Measurements from ENCODE around the gene U2AF1L4.
A peak's percentile ranks its signal among the peaks of the same experiment; 100 is the strongest.

The U2AF1L4 gene

DNA sequence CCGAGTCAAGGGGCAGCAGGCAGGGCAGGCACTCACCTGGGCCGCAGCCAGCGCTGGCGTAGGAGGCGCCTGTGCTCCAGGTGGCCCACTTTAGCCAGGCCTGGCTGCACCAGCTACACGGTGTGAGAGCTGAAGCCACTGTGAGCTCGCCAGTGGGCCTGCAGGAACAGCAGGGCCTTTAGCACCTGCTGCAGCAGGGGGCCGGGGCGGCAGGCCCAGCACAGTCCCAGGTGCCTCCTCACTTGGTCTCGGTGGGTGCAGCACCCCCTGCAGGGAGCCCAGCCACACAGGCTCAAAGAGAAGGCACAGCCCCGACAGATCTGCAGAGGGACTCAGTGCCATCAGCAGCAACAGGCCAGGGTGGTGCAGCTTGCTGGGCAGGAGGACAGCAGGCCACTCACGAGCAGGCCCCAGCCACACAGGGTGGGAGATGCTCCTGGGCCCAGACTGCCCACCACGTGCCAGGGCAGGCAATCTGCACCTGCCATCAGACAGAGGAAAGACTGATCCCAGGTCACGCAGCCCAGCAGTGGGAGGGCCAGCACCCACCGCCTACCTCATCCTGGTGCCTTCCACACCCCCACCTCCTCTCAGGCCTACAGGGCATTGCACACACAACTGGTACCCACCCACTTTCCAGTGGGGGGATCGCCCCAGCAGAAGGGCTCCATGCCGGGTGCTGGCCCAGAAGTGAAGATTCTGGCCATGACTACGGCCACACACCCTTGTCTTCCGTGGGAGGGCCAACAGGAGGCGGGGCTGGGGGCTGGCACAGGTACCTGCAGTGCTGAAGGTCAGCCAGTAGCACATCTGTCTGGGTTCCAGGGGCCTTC is 46.0 kb upstream of the U2AF1L4 start:
- ATAC-seq, result peak; percentile 57
- no peak for TF ChIP-seq BACH2 (CRISPR knock-in tag; IDR thresholded peaks at IDR 0.05; ENCODE audit: borderline replicate concordance)
- no peak for TF ChIP-seq RARB (CRISPR knock-in tag; IDR thresholded peaks at IDR 0.05)
- TF ChIP-seq, protein P1, sequence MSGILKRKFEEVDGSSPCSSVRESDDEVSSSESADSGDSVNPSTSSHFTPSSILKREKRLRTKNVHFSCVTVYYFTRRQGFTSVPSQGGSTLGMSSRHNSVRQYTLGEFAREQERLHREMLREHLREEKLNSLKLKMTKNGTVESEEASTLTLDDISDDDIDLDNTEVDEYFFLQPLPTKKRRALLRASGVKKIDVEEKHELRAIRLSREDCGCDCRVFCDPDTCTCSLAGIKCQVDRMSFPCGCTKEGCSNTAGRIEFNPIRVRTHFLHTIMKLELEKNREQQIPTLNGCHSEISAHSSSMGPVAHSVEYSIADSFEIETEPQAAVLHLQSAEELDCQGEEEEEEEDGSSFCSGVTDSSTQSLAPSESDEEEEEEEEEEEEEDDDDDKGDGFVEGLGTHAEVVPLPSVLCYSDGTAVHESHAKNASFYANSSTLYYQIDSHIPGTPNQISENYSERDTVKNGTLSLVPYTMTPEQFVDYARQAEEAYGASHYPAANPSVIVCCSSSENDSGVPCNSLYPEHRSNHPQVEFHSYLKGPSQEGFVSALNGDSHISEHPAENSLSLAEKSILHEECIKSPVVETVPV (CRISPR knock-in tag; IDR thresholded peaks at IDR 0.05), result no peak
- no peak for TF ChIP-seq TSHZ2 (CRISPR knock-in tag; IDR thresholded peaks at IDR 0.05)
- TF ChIP-seq, protein P2, sequence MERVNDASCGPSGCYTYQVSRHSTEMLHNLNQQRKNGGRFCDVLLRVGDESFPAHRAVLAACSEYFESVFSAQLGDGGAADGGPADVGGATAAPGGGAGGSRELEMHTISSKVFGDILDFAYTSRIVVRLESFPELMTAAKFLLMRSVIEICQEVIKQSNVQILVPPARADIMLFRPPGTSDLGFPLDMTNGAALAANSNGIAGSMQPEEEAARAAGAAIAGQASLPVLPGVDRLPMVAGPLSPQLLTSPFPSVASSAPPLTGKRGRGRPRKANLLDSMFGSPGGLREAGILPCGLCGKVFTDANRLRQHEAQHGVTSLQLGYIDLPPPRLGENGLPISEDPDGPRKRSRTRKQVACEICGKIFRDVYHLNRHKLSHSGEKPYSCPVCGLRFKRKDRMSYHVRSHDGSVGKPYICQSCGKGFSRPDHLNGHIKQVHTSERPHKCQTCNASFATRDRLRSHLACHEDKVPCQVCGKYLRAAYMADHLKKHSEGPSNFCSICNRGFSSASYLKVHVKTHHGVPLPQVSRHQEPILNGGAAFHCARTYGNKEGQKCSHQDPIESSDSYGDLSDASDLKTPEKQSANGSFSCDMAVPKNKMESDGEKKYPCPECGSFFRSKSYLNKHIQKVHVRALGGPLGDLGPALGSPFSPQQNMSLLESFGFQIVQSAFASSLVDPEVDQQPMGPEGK (CRISPR knock-in tag; IDR thresholded peaks at IDR 0.05; ENCODE audit: borderline replicate concordance), result no peak
- no peak for TF ChIP-seq TOX (CRISPR knock-in tag; IDR thresholded peaks at IDR 0.05; ENCODE audit: borderline replicate concordance)
- TF ChIP-seq GLIS3 (CRISPR knock-in tag; IDR thresholded peaks at IDR 0.05), result no peak
- TF ChIP-seq TCF4 (CRISPR knock-in tag; IDR thresholded peaks at IDR 0.05; ENCODE audit: borderline replicate concordance), result no peak
- no peak for TF ChIP-seq PPARA (CRISPR knock-in tag; IDR thresholded peaks at IDR 0.05; ENCODE audit: borderline replicate concordance)
- TF ChIP-seq ZFP3 (CRISPR knock-in tag; IDR thresholded peaks at IDR 0.05), result no peak
- no peak for TF ChIP-seq ESRRG (CRISPR knock-in tag; IDR thresholded peaks at IDR 0.05)
- no peak for TF ChIP-seq CSDC2 (CRISPR knock-in tag; IDR thresholded peaks at IDR 0.05)

DNA sequence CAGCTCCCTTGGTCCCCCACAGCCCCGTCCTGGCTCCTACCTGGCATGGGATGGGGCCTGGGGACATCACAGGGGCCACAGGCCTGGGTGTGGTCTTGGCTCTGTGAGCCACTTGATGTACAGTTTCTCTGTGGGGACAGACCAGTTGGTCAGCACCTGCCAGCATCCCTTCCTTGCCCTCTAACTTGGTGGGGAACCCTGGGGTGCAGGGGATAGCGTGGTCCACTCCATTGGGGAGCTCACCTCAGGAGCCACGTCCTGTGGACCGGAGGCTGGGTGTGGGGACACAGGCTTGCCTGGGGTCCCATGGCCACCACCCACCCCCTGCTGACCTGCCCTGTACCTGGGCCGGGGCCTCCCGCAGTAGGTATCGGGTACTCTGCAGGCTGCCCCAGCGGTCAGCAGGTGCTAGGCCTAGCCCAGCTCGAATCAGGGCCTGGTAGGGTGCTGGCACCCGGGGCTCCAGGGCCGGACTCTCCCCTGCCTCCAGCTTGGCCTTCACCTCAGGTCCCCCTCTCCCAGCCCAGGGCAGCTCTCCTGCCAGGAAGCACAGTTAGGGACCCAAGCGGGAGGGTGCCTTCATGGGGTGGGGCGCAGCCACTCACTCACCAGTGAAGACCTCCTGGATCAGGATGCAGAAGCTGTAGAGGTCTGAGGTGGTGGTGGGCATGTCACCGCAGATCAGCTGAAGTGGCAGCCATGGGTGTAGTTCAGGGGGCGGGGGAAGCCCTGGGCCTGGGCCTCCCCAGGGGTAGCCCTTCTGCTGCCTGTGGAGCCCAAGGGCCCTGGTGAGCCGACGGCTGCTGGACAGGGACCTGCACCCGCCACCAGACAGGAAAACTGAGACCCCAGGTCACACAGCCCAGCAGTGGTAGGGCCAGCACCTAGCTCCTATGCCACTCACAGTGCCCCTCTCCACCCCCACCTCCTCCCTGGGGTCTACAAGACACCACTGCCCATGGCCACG is 45.0 kb upstream of the U2AF1L4 start:
- ATAC-seq, result peak; percentile 5; the same call in 2 of the 3 replicates

More for the DNA sequence above, 45.0 kb upstream of the U2AF1L4 start:
- TF ChIP-seq CSDC2 (CRISPR knock-in tag; IDR thresholded peaks at IDR 0.05) (no peak), TSHZ2 (CRISPR knock-in tag; IDR thresholded peaks at IDR 0.05) (no peak), ZNF565 (CRISPR knock-in tag; conservative IDR thresholded peaks at IDR 0.05; ENCODE audit: low read depth) (no peak), TCF4 (CRISPR knock-in tag; IDR thresholded peaks at IDR 0.05; ENCODE audit: borderline replicate concordance) (no peak), ISL1 (CRISPR knock-in tag; IDR thresholded peaks at IDR 0.05) (no peak), ZFP30 (CRISPR knock-in tag; IDR thresholded peaks at IDR 0.05) (no peak), TOX (CRISPR knock-in tag; IDR thresholded peaks at IDR 0.05; ENCODE audit: borderline replicate concordance) (no peak), GLIS3 (CRISPR knock-in tag; IDR thresholded peaks at IDR 0.05) (no peak), ZFP3 (CRISPR knock-in tag; IDR thresholded peaks at IDR 0.05) (no peak), ESRRG (CRISPR knock-in tag; IDR thresholded peaks at IDR 0.05) (no peak), ARNTL (CRISPR knock-in tag; IDR thresholded peaks at IDR 0.05; ENCODE audit: borderline replicate concordance, low read depth) (no peak), RARB (CRISPR knock-in tag; IDR thresholded peaks at IDR 0.05) (no peak), ZNF70 (CRISPR knock-in tag; IDR thresholded peaks at IDR 0.05) (no peak), PPARA (CRISPR knock-in tag; IDR thresholded peaks at IDR 0.05; ENCODE audit: borderline replicate concordance) (no peak), CREB5 (CRISPR knock-in tag; IDR thresholded peaks at IDR 0.05; ENCODE audit: low read depth) (no peak)
- TF ChIP-seq, protein P3, sequence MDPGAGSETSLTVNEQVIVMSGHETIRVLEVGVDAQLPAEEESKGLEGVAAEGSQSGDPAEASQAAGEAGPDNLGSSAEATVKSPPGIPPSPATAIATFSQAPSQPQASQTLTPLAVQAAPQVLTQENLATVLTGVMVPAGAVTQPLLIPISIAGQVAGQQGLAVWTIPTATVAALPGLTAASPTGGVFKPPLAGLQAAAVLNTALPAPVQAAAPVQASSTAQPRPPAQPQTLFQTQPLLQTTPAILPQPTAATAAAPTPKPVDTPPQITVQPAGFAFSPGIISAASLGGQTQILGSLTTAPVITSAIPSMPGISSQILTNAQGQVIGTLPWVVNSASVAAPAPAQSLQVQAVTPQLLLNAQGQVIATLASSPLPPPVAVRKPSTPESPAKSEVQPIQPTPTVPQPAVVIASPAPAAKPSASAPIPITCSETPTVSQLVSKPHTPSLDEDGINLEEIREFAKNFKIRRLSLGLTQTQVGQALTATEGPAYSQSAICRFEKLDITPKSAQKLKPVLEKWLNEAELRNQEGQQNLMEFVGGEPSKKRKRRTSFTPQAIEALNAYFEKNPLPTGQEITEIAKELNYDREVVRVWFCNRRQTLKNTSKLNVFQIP (CRISPR knock-in tag; IDR thresholded peaks at IDR 0.05; ENCODE audit: borderline replicate concordance, low read depth), result no peak
